Fibroblast of the aortic adventitia (primary cell): ENCODE results near the gene DLGAP1. TPM values are rescaled to one million over a fixed set of nuclear protein-coding genes. Genes with fewer than 3 reads are reported as not detected.

Experiments
- DNase-seq: peaks from one replicate; pipeline ENCODE4 v3.0.0-alpha.2; 2010; ENCODE audit warnings: low read depth
- H3K4me3 ChIP-seq: 2 replicates; pipeline ENCODE4 v1.5.1; 2011; ENCODE audit warnings: low read depth, mild to moderate bottlenecking, control low read depth, low read length, moderate library complexity
- CTCF ChIP-seq: IDR thresholded peaks from 2 replicates; pipeline ENCODE4 v1.5.1; 2011; ENCODE audit warnings: mild to moderate bottlenecking, low read length, control low read depth, inconsistent platforms; ENCODE audit not compliant: insufficient read depth
- total RNA-seq: library from RNA; depleted of rRNA; stranded (reverse); fragments of >200 nt; gene quantifications from 2 replicates; pipeline ENCODE4 v1.2.3, GENCODE V29; 2012; ENCODE audit warnings: low replicate concordance

DLGAP1 gene
- total RNA-seq, 1 donor = 1.4 TPM

GRCh38 chr18:3520230-3521085 is 934.6 kb downstream of the DLGAP1 start:
- TF ChIP-seq CTCF = no peak

DNA sequence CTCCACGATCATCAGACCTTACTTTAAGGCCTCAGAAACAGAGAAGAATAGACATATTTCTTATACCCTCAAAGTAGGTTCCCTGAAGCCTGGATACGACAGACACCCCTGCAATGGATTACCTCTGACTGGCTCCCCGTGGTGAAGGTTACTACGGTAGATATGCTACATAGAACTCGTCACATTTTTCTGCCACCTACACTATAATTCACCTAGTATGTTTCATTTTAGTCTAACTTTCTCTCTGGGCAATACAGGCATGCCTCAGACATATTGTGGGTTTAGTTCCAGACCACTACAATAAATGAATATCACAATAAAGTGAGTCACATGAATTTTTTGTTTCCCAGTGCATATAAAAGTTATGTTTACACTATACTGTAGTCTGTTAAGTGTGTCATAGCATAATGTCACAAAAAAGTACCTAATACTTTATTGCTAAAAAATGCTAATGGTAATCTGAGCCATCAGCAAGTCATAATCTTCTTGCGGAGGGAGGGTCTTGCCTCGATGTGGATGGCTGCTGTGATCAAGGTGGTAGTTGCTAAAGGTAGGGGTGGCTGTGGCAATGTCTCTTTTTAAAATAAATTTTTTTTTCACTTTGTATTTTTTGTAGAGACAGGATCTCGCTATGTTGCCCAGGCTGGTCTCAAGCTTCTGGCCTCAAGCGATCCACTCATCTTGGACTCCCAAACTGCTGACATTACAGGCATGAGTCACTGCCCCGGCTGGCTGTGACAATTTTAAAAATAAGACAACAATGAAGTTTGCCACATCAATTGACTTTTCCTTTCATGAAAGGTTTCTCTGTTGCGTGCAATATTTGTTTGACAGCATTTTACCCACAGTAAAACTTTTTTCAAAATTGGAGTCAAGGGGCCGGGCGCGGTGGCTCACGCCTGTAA is 940.5 kb downstream of the DLGAP1 start:
- no peak for DNase-seq

More at GRCh38 chr18:3520230-3521085, 934.6 kb downstream of the DLGAP1 start:
- DNase-seq = no peak
- no peak overlapping the region for H3K4me3 ChIP-seq

GRCh38 chr18:3513481-3513880 is 941.6 kb downstream of the DLGAP1 start:
- DNase-seq = no peak
- TF ChIP-seq CTCF = no peak
- no peak overlapping the region for H3K4me3 ChIP-seq

More for the DNA sequence above, 940.5 kb downstream of the DLGAP1 start:
- no peak overlapping the region for H3K4me3 ChIP-seq
- TF ChIP-seq CTCF = no peak

DNA sequence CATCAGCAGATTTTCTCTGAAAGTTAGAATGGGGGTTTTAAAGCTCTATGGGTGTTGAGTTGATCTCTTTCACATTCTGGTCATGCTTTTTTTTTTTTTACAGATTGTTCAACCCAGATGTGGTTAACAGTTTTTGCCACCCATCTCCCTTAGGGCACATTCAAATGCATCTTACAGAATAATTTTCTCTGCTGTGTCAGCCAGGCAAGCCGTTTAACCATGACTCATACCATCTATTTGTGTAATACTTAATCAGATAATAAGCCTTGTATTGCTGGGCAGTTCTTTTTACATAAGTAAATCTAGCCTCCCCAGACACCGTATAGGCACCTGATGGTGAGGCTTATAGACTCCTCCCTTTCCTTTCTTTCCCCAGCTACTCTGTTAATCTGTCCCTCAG is 943.1 kb downstream of the DLGAP1 start:
- H3K4me3 ChIP-seq = no peak overlapping the region
- peak; percentile 83 for DNase-seq
- no peak for TF ChIP-seq CTCF

GRCh38 chr18:3510896-3511295 is 944.2 kb downstream of the DLGAP1 start:
- peak; percentile 10 for DNase-seq
- no peak overlapping the region for H3K4me3 ChIP-seq
- no peak for TF ChIP-seq CTCF

DNA sequence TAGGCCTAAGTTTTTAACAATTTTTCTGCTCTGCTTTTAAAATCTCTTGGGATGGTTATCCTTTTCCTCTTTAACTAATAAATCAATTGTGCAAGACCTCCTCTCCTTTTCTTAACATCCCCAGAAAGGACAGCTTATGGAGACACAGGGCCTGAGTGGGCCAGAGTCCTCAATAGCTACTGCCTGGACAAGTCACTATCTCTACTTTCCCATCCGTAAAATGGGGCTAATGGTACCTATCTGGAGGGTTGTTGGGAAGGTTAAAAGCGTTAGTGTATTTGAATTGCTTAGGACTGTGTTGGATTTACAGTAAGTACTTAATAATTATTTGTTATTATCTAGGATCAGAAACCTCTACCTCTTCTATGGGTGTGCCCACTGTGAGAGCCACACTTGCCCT is 945.1 kb downstream of the DLGAP1 start:
- no peak for TF ChIP-seq CTCF
- DNase-seq = no peak

More for the DNA sequence above, 945.1 kb downstream of the DLGAP1 start:
- no peak overlapping the region for H3K4me3 ChIP-seq
